HUES64 (cell line): ENCODE data around the gene SCML2.

Experiments
- H3K27ac ChIP-seq: 2 replicates; pipeline ENCODE4 v1.7.0; 2013; ENCODE audit warnings: low read depth, low read length, inconsistent platforms
- H3K27me3 ChIP-seq: 2 replicates; pipeline ENCODE4 v1.6.1; 2013; ENCODE audit warnings: mild to moderate bottlenecking, low read length; ENCODE audit not compliant: insufficient read depth
- H3K36me3 ChIP-seq: 2 replicates; pipeline ENCODE4 v1.6.1; 2013; ENCODE audit warnings: mild to moderate bottlenecking, low read length; ENCODE audit not compliant: insufficient read depth
- H3K4me1 ChIP-seq: 2 replicates; pipeline ENCODE4 v1.6.1; 2013; ENCODE audit warnings: mild to moderate bottlenecking, low read length, moderate library complexity; ENCODE audit not compliant: insufficient read depth
- H3K4me3 ChIP-seq: 2 replicates; pipeline ENCODE4 v1.5.1; 2013; ENCODE audit warnings: mild to moderate bottlenecking, low read length, moderate library complexity
- H3K9ac ChIP-seq: 2 replicates; pipeline ENCODE4 v1.6.1; 2013; ENCODE audit warnings: mild to moderate bottlenecking, low read depth, low read length
- H3K9me3 ChIP-seq: 2 replicates; pipeline ENCODE4 v1.6.1; 2013; ENCODE audit warnings: low read depth, low read length; ENCODE audit not compliant: insufficient read depth
- WGBS: fragments of 150-250, 120-280 bp; methylation state at CpG from one replicate; pipeline ENCODE4 v1.1.7; 2013; ENCODE audit warnings: missing lambda C conversion rate; 5-methylcytosine and 5-hydroxymethylcytosine counted together

The SCML2 gene

GRCh38 chrX:18351784-18352183, 2.7 kb downstream of the SCML2 start:
- H3K9ac ChIP-seq, result no peak overlapping the region
- peaks cover 20% of the 10 kb centered on the region for H3K27me3 ChIP-seq
- no peaks in the 10 kb centered on the region for H3K36me3 ChIP-seq
- no peaks in the 10 kb centered on the region for H3K9me3 ChIP-seq
- WGBS, result 97% methylated on average over 2 of the region's 2 CpGs
- H3K4me1 ChIP-seq, result peaks cover 6% of the 10 kb centered on the region; the same call in 1 of the 2 replicates
- H3K4me3 ChIP-seq, result no peak overlapping the region
- no peak overlapping the region for H3K27ac ChIP-seq

DNA sequence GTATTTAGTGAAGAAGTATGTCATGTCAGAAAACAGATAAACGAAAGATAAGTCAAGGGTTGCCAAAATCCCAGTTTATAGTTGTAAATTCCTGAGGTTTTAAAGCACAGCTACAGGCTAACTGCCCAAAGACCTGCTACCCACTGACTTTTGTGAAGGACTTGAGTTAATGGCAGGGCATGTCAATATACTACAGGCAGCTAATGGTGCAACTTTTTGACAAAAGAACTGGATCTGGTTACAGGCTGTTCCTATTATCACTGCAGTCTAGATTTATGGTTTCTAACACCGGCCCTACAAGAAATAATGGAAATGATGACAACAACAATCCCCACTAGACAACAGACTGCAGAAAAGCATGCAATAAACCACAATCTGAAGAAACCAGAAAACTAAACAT, 6.4 kb downstream of the SCML2 start:
- no peak overlapping the region for H3K9ac ChIP-seq
- 0 out of 2 replicates have a peak, but pooled peaks cover under 1% of the 10 kb centered on the region for H3K27me3 ChIP-seq
- no peaks in the 10 kb centered on the region for H3K36me3 ChIP-seq
- H3K27ac ChIP-seq, result no peak overlapping the region
- peaks cover 3% of the 10 kb centered on the region; the same call in 1 of the 2 replicates for H3K4me1 ChIP-seq
- H3K4me3 ChIP-seq, result no peak overlapping the region
- WGBS, result 96% methylated on average over 2 of the region's 2 CpGs
- H3K9me3 ChIP-seq, result no peaks in the 10 kb centered on the region

DNA sequence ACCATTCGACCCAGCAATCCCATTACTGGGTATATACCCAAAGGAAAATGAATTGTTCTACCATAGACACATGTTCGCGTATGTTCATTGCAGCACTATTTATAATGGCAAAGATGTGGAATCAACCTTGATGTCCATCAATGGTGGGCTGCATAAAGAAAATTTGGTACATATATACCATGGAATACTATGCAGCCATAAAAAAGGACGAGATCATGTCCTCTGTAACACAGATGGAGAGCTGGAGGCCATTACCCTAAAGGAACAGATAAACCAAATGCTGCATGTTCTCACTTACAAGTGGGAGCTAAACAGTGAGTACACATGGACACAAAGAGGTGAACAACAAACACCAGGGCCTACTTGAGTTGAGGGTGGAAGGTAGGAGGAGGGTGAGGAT, 45.1 kb downstream of the SCML2 start:
- H3K9ac ChIP-seq, result no peak overlapping the region
- H3K27ac ChIP-seq, result no peak overlapping the region
- H3K36me3 ChIP-seq, result peaks cover 10% of the 10 kb centered on the region; the same call in 1 of the 2 replicates
- no peaks in the 10 kb centered on the region for H3K27me3 ChIP-seq
- no peaks in the 10 kb centered on the region; the same call in 1 of the 2 replicates for H3K4me1 ChIP-seq
- no peaks in the 10 kb centered on the region for H3K9me3 ChIP-seq
- no peak overlapping the region for H3K4me3 ChIP-seq
- WGBS, result 91% methylated on average over 4 of the region's 4 CpGs

- H3K9me3 ChIP-seq, result no peaks in the 10 kb centered on the region
- H3K9ac ChIP-seq, result no peak overlapping the region
- no peaks in the 10 kb centered on the region for H3K36me3 ChIP-seq
- WGBS, result 63% methylated on average over 2 of the region's 2 CpGs
- no peak overlapping the region for H3K27ac ChIP-seq
- no peaks in the 10 kb centered on the region for H3K27me3 ChIP-seq
- no peak overlapping the region for H3K4me3 ChIP-seq
- H3K4me1 ChIP-seq, result no peaks in the 10 kb centered on the region
Observed at GRCh38 chrX:18297251-18297650, 57.2 kb downstream of the SCML2 start.

DNA sequence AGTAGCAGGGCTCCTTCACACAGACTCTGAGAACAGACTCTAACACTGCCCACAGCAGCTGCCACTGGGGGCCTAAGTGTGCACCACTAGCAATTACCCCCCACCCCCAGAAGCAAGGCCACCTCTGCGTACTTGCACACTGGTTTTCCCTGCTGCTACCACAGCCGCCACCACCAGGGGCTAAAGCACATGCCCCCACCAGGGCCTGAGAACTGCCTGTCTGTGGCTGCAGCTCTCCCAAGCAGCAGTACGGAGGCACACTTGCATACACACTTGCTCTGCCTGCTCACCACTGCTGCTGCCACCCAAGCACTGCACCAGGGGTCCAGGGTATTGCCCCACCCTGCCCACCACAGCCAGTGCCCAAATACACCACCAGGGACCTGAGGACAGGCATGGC, 59.6 kb downstream of the SCML2 start:
- H3K4me3 ChIP-seq, result no peak overlapping the region
- H3K36me3 ChIP-seq, result no peaks in the 10 kb centered on the region
- no peak overlapping the region for H3K9ac ChIP-seq
- no peaks in the 10 kb centered on the region for H3K9me3 ChIP-seq
- no peaks in the 10 kb centered on the region for H3K27me3 ChIP-seq
- WGBS, result 86% methylated on average over 3 of the region's 3 CpGs
- peaks cover 6% of the 10 kb centered on the region; the same call in 1 of the 2 replicates for H3K4me1 ChIP-seq
- no peak overlapping the region for H3K27ac ChIP-seq

DNA sequence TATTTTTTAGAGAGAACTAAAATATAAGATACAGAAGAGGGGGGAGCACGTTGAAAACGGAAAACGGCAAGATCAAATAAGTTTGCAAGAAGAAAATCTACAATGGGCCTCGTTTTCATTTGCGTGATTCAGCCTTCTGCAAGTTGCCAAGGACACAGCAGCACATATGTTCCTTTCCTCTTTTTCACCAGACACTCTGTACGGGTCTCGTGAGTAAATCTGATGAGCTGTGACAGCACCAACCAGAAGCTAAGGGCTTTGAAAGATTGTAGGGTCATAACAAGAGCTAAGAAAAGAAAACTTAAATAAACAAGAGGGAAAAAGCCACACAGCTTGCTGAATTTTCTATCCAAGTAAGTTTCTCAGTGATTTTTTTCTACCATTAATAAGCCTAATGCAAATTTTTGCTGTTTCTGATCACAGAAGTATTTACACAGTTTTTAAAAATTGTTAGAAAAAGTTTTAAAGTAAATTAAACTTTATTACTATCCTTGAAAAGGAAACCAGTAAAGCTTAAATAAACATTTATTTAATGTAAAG, 63.4 kb downstream of the SCML2 start:
- no peaks in the 10 kb centered on the region for H3K9me3 ChIP-seq
- no peaks in the 10 kb centered on the region for H3K27me3 ChIP-seq
- no peak overlapping the region for H3K27ac ChIP-seq
- H3K36me3 ChIP-seq, result no peaks in the 10 kb centered on the region
- no peak overlapping the region for H3K4me3 ChIP-seq
- 70% methylated on average over 6 of the region's 7 CpGs for WGBS
- peaks cover 41% of the 10 kb centered on the region for H3K4me1 ChIP-seq
- H3K9ac ChIP-seq, result no peak overlapping the region

GRCh38 chrX:18290200-18290599, 64.3 kb downstream of the SCML2 start:
- no peaks in the 10 kb centered on the region for H3K27me3 ChIP-seq
- WGBS, result 19% methylated on average over 4 of the region's 4 CpGs
- peaks cover 43% of the 10 kb centered on the region for H3K4me1 ChIP-seq

GRCh38 chrX:18288716-18289115, 65.8 kb downstream of the SCML2 start:
- no peaks in the 10 kb centered on the region for H3K27me3 ChIP-seq
- H3K36me3 ChIP-seq, result no peaks in the 10 kb centered on the region
- peak overlapping the region; percentile 29 for H3K4me3 ChIP-seq
- no peak overlapping the region for H3K9ac ChIP-seq
- H3K9me3 ChIP-seq, result no peaks in the 10 kb centered on the region
- peak overlapping the region; percentile 68; the same call in 1 of the 2 replicates for H3K27ac ChIP-seq
- 0% methylated on average over 2 of the region's 3 CpGs for WGBS
- peaks cover 43% of the 10 kb centered on the region for H3K4me1 ChIP-seq

More at GRCh38 chrX:18290200-18290599, 64.3 kb downstream of the SCML2 start:
- Histone ChIP-seq H3K36me3 (no peaks in the 10 kb centered on the region), H3K27ac (no peak overlapping the region), H3K9me3 (no peaks in the 10 kb centered on the region), H3K9ac (no peak overlapping the region), H3K4me3 (no peak overlapping the region)

DNA sequence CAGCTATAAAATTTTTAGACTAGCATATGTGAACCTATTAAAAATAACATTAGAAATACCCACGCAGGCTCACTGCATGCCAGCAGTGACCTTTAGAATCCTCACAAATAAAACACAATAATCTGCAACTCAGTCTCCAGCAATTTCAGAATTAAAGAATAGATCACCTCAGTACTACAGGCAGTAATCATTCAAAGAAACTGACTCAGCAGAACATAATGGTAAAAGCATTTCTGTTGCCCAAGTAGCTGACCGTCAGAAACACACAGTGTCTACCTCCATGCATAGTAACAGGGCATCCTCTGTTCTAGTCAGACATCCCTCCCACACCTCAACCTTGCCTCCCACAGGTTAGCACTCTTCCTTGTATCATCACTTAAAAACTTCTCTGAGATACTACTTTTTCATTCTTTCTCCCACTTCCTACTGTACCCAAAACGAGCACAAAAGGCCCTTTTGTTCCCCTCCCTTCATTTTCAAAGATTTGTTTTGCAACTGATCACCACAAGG, 68.1 kb downstream of the SCML2 start:
- H3K9ac ChIP-seq, result no peak overlapping the region
- no peak overlapping the region for H3K4me3 ChIP-seq
- H3K27me3 ChIP-seq, result no peaks in the 10 kb centered on the region
- H3K36me3 ChIP-seq, result no peaks in the 10 kb centered on the region
- no peaks in the 10 kb centered on the region for H3K9me3 ChIP-seq
- peaks cover 43% of the 10 kb centered on the region for H3K4me1 ChIP-seq
- H3K27ac ChIP-seq, result no peak overlapping the region
- WGBS, result 87% methylated on average over 3 of the region's 3 CpGs

DNA sequence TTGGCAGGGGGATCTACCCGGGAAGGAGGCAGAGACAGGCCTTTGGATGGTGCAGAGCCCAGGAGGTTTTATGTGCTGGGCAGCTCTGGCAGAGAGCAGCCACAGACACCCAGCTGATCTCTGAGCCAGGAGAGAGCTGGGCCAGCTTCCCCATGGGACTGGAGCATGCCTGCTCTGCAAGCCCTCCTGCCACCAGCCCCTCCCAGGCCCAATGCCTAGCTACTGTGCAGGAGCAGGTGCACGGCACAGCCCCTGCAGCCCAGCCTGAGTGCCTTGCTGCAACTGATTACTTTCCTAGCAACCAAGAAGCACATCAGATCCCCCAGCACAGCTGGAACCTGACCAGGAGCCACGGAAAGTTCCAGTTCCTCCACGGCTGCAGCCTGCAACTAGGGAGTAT, 76.0 kb downstream of the SCML2 start:
- WGBS, result 85% methylated on average over 4 of the region's 4 CpGs
- no peaks in the 10 kb centered on the region for H3K9me3 ChIP-seq
- no peaks in the 10 kb centered on the region for H3K4me1 ChIP-seq
- no peak overlapping the region for H3K4me3 ChIP-seq
- H3K9ac ChIP-seq, result no peak overlapping the region
- H3K27ac ChIP-seq, result no peak overlapping the region
- no peaks in the 10 kb centered on the region for H3K27me3 ChIP-seq
- H3K36me3 ChIP-seq, result no peaks in the 10 kb centered on the region

DNA sequence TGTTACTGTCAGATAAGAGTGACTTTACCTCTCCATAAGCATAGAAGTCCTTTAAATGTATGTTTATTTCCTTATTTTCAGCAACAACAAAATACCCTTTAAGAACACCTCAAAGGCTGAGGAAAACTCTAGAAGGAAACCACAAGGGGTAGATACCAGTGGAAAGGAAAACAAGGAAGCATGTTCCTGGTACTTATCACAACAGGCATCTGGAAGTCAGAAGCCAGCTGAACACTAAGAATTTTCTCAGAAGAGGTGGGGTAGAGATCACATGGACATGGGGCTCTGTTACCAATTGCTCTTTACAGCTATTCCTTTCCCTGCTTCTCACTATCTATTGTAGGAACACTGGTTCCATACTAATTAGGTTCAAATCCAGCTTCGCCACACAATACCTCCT, 82.3 kb downstream of the SCML2 start:
- WGBS, result 100% methylated on average over 1 of the region's 1 CpG
- Histone ChIP-seq H3K27ac (no peak overlapping the region), H3K9ac (no peak overlapping the region), H3K9me3 (no peaks in the 10 kb centered on the region), H3K27me3 (no peaks in the 10 kb centered on the region), H3K36me3 (no peaks in the 10 kb centered on the region), H3K4me3 (no peak overlapping the region), H3K4me1 (no peaks in the 10 kb centered on the region)

DNA sequence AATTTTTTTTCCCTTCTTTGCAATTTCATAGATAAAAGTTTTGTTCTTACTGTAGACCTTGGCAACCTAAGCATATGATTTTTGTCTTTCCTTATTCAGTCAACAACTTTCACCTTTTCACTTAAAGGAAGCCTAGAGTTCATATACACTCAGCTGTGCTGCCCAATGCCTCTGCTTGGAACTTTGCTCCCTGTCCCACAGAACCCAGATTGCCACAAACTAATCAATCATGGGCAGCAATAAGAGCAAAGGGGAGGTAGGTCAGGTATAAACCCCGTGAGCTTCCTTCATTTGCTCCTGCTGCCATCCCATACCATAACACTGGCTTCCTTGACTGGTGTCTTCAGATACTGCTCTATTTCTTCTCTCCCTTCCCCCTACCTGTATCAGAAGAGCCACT, 82.8 kb downstream of the SCML2 start:
- Histone ChIP-seq H3K9ac (no peak overlapping the region), H3K27ac (no peak overlapping the region), H3K4me1 (no peaks in the 10 kb centered on the region), H3K27me3 (no peaks in the 10 kb centered on the region), H3K36me3 (no peaks in the 10 kb centered on the region), H3K4me3 (no peak overlapping the region), H3K9me3 (no peaks in the 10 kb centered on the region)
- 94% methylated on average over 1 of the region's 1 CpG for WGBS
